GM23338 (cell line): ENCODE measurements around the gene PGLYRP4. TPM values are rescaled to one million over a fixed set of nuclear protein-coding genes. Genes with fewer than 3 reads are reported as not detected.

Experiments
- ATAC-seq: fragments of 200-7000 bp; cut with Tn5 transposase; 3 replicates; pipeline ENCODE4 v1.9.1; 2020
- DNase-seq: peaks from one replicate; pipeline ENCODE4 v3.0.0-alpha.2; 2015; ENCODE audit warnings: low spot score
- H2AFZ ChIP-seq: fragments of 200-600 bp; sonication (generic); 2 replicates; pipeline ENCODE4 v1.8.0; 2016; ENCODE audit warnings: antibody characterized with exemption, mild to moderate bottlenecking, moderate library complexity
- H3F3A ChIP-seq: fragments of 200-600 bp; sonication (generic); replicated peaks from 2 replicates; pipeline ENCODE4 v1.8.0; 2017; ENCODE audit warnings: antibody characterized with exemption, mixed run types, low read depth
- H3K27ac ChIP-seq: fragments of 200-600 bp; sonication (generic); 2 replicates; pipeline ENCODE4 v1.6.1; 2016; ENCODE audit warnings: low read depth
- H3K27me3 ChIP-seq: fragments of 200-600 bp; sonication (generic); 2 replicates; pipeline ENCODE4 v1.8.0; 2016; ENCODE audit warnings: mild to moderate bottlenecking, mixed run types, moderate library complexity; ENCODE audit not compliant: insufficient read depth
- H3K36me3 ChIP-seq: fragments of 200-600 bp; sonication (generic); 2 replicates; pipeline ENCODE4 v1.8.0; 2016; ENCODE audit warnings: mild to moderate bottlenecking; ENCODE audit not compliant: insufficient read depth
- H3K4me1 ChIP-seq: fragments of 200-600 bp; sonication (generic); 2 replicates; pipeline ENCODE4 v1.8.0; 2016; ENCODE audit warnings: mild to moderate bottlenecking, moderate library complexity; ENCODE audit not compliant: insufficient read depth
- H3K4me2 ChIP-seq: fragments of 200-600 bp; sonication (generic); 2 replicates; pipeline ENCODE4 v1.7.1; 2017; ENCODE audit warnings: mixed run types
- H3K4me3 ChIP-seq: fragments of 200-600 bp; sonication (generic); 2 replicates; pipeline ENCODE4 v1.6.1; 2016; ENCODE audit warnings: mixed run types
- H3K79me2 ChIP-seq: fragments of 200-600 bp; sonication (generic); replicated peaks from 2 replicates; pipeline ENCODE4 v1.8.0; 2017; ENCODE audit warnings: mild to moderate bottlenecking; ENCODE audit not compliant: insufficient read depth
- H3K9me2 ChIP-seq: fragments of 200-600 bp; sonication (generic); 2 replicates; pipeline ENCODE4 v1.8.0; 2017; ENCODE audit not compliant: insufficient read depth
- H4K20me1 ChIP-seq: fragments of 200-600 bp; sonication (generic); replicated peaks from 2 replicates; pipeline ENCODE4 v1.8.0; 2017; ENCODE audit warnings: mild to moderate bottlenecking; ENCODE audit not compliant: insufficient read depth
- H3K27ac Mint-ChIP-seq: 2 replicates; pipeline ENCODE4 v1.8.0; 2020; ENCODE audit warnings: inconsistent platforms, mild to moderate bottlenecking, moderate library complexity, mixed read lengths
- H3K27me3 Mint-ChIP-seq: 3 replicates; pipeline ENCODE4 v1.8.0; 2022; ENCODE audit warnings: low read depth, mild to moderate bottlenecking, moderate library complexity, mixed read lengths, inconsistent platforms; ENCODE audit not compliant: insufficient read depth, poor library complexity
- H3K36me3 Mint-ChIP-seq: 3 replicates; pipeline ENCODE4 v1.8.0; 2021; ENCODE audit warnings: low read depth, mild to moderate bottlenecking, inconsistent platforms, moderate library complexity, mixed read lengths
- H3K4me1 Mint-ChIP-seq: 3 replicates; pipeline ENCODE4 v1.8.0; 2020; ENCODE audit warnings: mild to moderate bottlenecking, inconsistent platforms, mixed read lengths
- H3K4me3 Mint-ChIP-seq: 3 replicates; pipeline ENCODE4 v1.8.0; 2021; ENCODE audit warnings: moderate library complexity, mild to moderate bottlenecking, inconsistent platforms, mixed read lengths
- H3K9me3 Mint-ChIP-seq: 3 replicates; pipeline ENCODE4 v1.8.0; 2020; ENCODE audit warnings: moderate library complexity, mild to moderate bottlenecking, inconsistent platforms, mixed read lengths
- CREB1 ChIP-seq: fragments of 250-450 bp; sonication (Bioruptor Pico); IDR thresholded peaks from 2 replicates; pipeline ENCODE4 v1.5.0; 2020; ENCODE audit warnings: low read depth, mild to moderate bottlenecking, moderate library complexity
- EZH2 ChIP-seq: fragments of 200-600 bp; sonication (generic); IDR thresholded peaks from one replicate; pipeline ENCODE4 v1.8.0; 2017; ENCODE audit warnings: antibody characterized with exemption, mild to moderate bottlenecking, low read depth; ENCODE audit not compliant: unreplicated experiment
- EZH2phosphoT487 ChIP-seq: fragments of 200-600 bp; sonication (generic); IDR thresholded peaks from one replicate; pipeline ENCODE4 v1.8.1; 2018; ENCODE audit warnings: antibody characterized with exemption; ENCODE audit not compliant: unreplicated experiment
- NANOG ChIP-seq: IDR thresholded peaks from 2 replicates; pipeline ENCODE4 v1.6.1; 2016; ENCODE audit warnings: antibody characterized with exemption, borderline replicate concordance
- POLR2AphosphoS5 ChIP-seq: IDR thresholded peaks from 2 replicates; pipeline ENCODE4 v1.6.1; 2016; ENCODE audit warnings: antibody characterized with exemption, low read depth
- REST ChIP-seq: IDR thresholded peaks from one replicate; pipeline ENCODE4 v1.6.1; 2018; ENCODE audit warnings: antibody characterized with exemption; ENCODE audit not compliant: unreplicated experiment
- ZNF114 ChIP-seq: fragments of 250-450 bp; sonication (Bioruptor Pico); IDR thresholded peaks from 2 replicates; pipeline ENCODE4 v1.5.0; 2020; ENCODE audit warnings: mild to moderate bottlenecking, moderate library complexity
- ZNF331 ChIP-seq: fragments of 250-450 bp; sonication (Bioruptor Pico); IDR thresholded peaks from 2 replicates; pipeline ENCODE4 v1.5.0; 2020; ENCODE audit warnings: low read depth, mild to moderate bottlenecking, moderate library complexity
- ZNF462 ChIP-seq: fragments of 250-450 bp; sonication (Bioruptor Pico); IDR thresholded peaks from 2 replicates; pipeline ENCODE4 v1.5.0; 2020; ENCODE audit warnings: mild to moderate bottlenecking, moderate library complexity
- polyA plus RNA-seq: library from polyadenylated mRNA; unstranded; fragments of >200 nt; fragmentation: Nextera tagmentation; extraction: Ambion mirVana; gene quantifications from 2 replicates; pipeline ENCODE4 v1.2.1, GENCODE V29; 2016
- total RNA-seq: library from RNA; depleted of rRNA; stranded (reverse); fragments of >200 nt; shearing (Covaris generic); gene quantifications from 2 replicates; pipeline ENCODE4 v1.2.3, GENCODE V29; 2014
- TF ChIP-seq, protein P1 (sequence below), 2 experiments: fragments of 200-600 bp in 1 of 2; sonication (generic) in 1 of 2; conservative IDR thresholded peaks; 2 replicates each; pipeline versions ENCODE4 v1.5.1 to v1.6.1; 2016 to 2017; ENCODE audit warnings: antibody characterized with exemption in 2 of 2, low read depth in 2 of 2, mild to moderate bottlenecking in 2 of 2, moderate library complexity in 1 of 2
- TF ChIP-seq, protein P2 (sequence below): IDR thresholded peaks from 2 replicates; pipeline ENCODE4 v1.6.1; 2016; ENCODE audit warnings: antibody characterized with exemption

The PGLYRP4 gene
- total and polyA plus RNA-seq, 2 experiments from 2014 or later, result not detected

DNA sequence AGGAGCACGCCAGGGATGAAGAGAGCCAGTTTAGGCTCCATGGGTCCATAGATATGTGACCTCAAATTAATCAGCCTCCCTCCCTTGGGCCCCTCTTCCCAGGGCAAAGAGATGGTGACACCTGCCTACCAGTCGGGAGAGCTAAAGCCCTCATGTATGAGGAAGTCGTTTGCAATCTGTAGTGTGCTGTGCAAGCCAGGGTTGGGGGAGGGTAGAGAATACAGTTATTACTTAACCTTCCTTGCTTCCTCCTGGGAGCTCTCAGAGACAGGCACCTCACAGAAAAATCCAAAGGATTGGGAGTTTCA lies 4.0 kb downstream of the PGLYRP4 start (continued):
- TF ChIP-seq ZNF331 (no peak), ZNF114 (CRISPR knock-in tag) (no peak), REST (no peak), CREB1 (no peak), NANOG (no peak)
- TF ChIP-seq, protein P1, sequence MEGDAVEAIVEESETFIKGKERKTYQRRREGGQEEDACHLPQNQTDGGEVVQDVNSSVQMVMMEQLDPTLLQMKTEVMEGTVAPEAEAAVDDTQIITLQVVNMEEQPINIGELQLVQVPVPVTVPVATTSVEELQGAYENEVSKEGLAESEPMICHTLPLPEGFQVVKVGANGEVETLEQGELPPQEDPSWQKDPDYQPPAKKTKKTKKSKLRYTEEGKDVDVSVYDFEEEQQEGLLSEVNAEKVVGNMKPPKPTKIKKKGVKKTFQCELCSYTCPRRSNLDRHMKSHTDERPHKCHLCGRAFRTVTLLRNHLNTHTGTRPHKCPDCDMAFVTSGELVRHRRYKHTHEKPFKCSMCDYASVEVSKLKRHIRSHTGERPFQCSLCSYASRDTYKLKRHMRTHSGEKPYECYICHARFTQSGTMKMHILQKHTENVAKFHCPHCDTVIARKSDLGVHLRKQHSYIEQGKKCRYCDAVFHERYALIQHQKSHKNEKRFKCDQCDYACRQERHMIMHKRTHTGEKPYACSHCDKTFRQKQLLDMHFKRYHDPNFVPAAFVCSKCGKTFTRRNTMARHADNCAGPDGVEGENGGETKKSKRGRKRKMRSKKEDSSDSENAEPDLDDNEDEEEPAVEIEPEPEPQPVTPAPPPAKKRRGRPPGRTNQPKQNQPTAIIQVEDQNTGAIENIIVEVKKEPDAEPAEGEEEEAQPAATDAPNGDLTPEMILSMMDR (conservative IDR thresholded peaks at IDR 0.05; ENCODE audit: low read depth in 2 of 2), result no peak

DNA sequence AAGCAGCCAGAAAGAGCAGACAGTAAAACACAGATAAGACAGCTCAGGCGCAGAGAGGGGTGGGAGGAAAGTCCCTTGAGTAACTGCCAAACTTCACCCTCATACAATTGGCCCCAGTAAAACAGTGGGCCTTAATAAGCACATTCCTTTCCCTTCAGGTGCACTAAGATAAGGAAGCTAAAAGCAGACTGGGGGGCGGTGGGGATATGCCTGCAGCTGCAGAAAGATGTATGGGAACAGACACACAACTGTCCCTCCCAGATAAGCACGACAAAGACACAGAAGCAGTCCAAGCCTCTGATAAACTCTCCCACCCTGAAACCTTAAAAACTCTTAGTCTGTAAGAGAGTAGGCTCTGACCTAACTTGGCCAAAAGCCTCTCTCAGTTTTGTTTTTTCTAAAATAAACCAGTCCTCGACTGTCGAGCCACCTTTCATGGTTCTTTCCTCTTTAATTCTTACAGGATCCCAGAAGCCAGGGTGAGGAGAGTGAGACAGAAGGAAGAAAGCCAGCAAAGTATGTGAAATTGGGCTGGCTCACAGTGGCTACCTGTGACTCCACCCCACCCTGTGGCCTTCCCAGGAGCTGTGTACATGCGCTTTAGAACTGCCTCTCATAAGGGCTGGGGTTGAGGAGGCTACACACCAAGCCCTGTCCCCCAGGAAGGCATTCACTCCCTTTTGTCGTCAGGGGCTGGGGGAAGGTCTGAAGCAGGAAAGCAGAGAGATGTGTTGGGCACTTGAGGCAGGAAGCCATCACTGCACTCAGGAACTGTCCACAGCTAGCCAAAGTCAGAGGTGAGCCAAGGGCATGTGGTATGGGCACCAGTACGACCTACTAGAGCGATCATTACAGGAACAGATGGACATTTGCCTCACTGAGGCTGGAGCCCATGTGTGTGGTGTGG lies 4.6 kb downstream of the PGLYRP4 start:
- H3K79me2 ChIP-seq, result no peaks in the 10 kb centered on the region
- Mint-ChIP-seq H3K9me3 (no peaks in the 10 kb centered on the region), H3K27me3 (peaks cover 7% of the 10 kb centered on the region), H3K4me1 (peaks cover 12% of the 10 kb centered on the region; the same call in 2 of the 3 replicates), H3K4me3 (no peak overlapping the region), H3K27ac (no peak overlapping the region), H3K36me3 (no peaks in the 10 kb centered on the region)
- H3K4me3 ChIP-seq, result no peak overlapping the region
- H3K4me1 ChIP-seq, result no peaks in the 10 kb centered on the region
- H3K9me2 ChIP-seq, result peaks cover 13% of the 10 kb centered on the region
- no peak overlapping the region for H3K27ac ChIP-seq
- no peaks in the 10 kb centered on the region for H3K36me3 ChIP-seq
- H4K20me1 ChIP-seq, result no peaks in the 10 kb centered on the region
- no peaks in the 10 kb centered on the region for H3F3A ChIP-seq
- no peaks in the 10 kb centered on the region for H3K27me3 ChIP-seq
- DNase-seq (no peak), ATAC-seq (no peak)
- H2AFZ ChIP-seq, result no peak overlapping the region
- H3K4me2 ChIP-seq, result no peak overlapping the region
- TF ChIP-seq EZH2phosphoT487 (no peak), POLR2AphosphoS5 (no peak), ZNF462 (CRISPR knock-in tag) (no peak), NANOG (no peak), EZH2 (no peak)
- TF ChIP-seq, protein P2, sequence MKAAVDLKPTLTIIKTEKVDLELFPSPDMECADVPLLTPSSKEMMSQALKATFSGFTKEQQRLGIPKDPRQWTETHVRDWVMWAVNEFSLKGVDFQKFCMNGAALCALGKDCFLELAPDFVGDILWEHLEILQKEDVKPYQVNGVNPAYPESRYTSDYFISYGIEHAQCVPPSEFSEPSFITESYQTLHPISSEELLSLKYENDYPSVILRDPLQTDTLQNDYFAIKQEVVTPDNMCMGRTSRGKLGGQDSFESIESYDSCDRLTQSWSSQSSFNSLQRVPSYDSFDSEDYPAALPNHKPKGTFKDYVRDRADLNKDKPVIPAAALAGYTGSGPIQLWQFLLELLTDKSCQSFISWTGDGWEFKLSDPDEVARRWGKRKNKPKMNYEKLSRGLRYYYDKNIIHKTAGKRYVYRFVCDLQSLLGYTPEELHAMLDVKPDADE, result no peak
